Endothelial cell (in vitro differentiated cells): ENCODE measurements around the gene SHISAL2A. TPM values are rescaled to one million over a fixed set of nuclear protein-coding genes. Genes with fewer than 3 reads are reported as not detected.

Experiments
- DNase-seq: peaks from one replicate; pipeline ENCODE4 v3.0.0; 2021; ENCODE audit warnings: low spot score
- H3K27ac Mint-ChIP-seq: one replicate; pipeline ENCODE4 v1.8.0; 2021; ENCODE audit warnings: mixed read lengths, inconsistent platforms; ENCODE audit not compliant: unreplicated experiment
- H3K27me3 Mint-ChIP-seq: one replicate; pipeline ENCODE4 v1.8.0; 2021; ENCODE audit warnings: mild to moderate bottlenecking, moderate library complexity, mixed read lengths, inconsistent platforms; ENCODE audit not compliant: unreplicated experiment
- H3K36me3 Mint-ChIP-seq: one replicate; pipeline ENCODE4 v1.8.0; 2021; ENCODE audit warnings: mild to moderate bottlenecking, low read depth, mixed read lengths, inconsistent platforms; ENCODE audit not compliant: unreplicated experiment
- H3K4me1 Mint-ChIP-seq: one replicate; pipeline ENCODE4 v1.8.0; 2021; ENCODE audit warnings: mild to moderate bottlenecking, mixed read lengths, inconsistent platforms; ENCODE audit not compliant: unreplicated experiment
- H3K4me3 Mint-ChIP-seq: one replicate; pipeline ENCODE4 v1.8.0; 2021; ENCODE audit warnings: mild to moderate bottlenecking, mixed read lengths, inconsistent platforms; ENCODE audit not compliant: unreplicated experiment
- H3K9me3 Mint-ChIP-seq: one replicate; pipeline ENCODE4 v1.8.0; 2021; ENCODE audit warnings: mixed read lengths, inconsistent platforms; ENCODE audit not compliant: unreplicated experiment
- total RNA-seq: library from RNA; stranded (reverse); fragmentation: NEBNext Ultra II Directional; extraction: Animal tissue kit (Norgen Biotek cat#: 25700); gene quantifications from one replicate; pipeline ENCODE4 v1.2.1, GENCODE V29; 2021; ENCODE audit not compliant: unreplicated experiment
- TF ChIP-seq, protein P1 (sequence below): fragments of 200-600 bp; sonication (generic); IDR thresholded peaks from one replicate; pipeline ENCODE4 v1.5.0; 2021; ENCODE audit warnings: antibody characterized with exemption; ENCODE audit not compliant: unreplicated experiment

Gene SHISAL2A
- total RNA-seq, 1 donor from 2014 or later, result not detected

- Mint-ChIP-seq H3K9me3 (no peaks in the 10 kb centered on the region), H3K36me3 (peaks cover 24% of the 10 kb centered on the region), H3K4me3 (peak overlapping the region; percentile 89), H3K27me3 (peaks cover 3% of the 10 kb centered on the region), H3K27ac (no peak overlapping the region), H3K4me1 (peaks cover 37% of the 10 kb centered on the region)
- TF ChIP-seq, protein P1, sequence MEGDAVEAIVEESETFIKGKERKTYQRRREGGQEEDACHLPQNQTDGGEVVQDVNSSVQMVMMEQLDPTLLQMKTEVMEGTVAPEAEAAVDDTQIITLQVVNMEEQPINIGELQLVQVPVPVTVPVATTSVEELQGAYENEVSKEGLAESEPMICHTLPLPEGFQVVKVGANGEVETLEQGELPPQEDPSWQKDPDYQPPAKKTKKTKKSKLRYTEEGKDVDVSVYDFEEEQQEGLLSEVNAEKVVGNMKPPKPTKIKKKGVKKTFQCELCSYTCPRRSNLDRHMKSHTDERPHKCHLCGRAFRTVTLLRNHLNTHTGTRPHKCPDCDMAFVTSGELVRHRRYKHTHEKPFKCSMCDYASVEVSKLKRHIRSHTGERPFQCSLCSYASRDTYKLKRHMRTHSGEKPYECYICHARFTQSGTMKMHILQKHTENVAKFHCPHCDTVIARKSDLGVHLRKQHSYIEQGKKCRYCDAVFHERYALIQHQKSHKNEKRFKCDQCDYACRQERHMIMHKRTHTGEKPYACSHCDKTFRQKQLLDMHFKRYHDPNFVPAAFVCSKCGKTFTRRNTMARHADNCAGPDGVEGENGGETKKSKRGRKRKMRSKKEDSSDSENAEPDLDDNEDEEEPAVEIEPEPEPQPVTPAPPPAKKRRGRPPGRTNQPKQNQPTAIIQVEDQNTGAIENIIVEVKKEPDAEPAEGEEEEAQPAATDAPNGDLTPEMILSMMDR, result no peak
- no peak for DNase-seq
Measured at GRCh38 chr1:52602856-52603600, 29.9 kb upstream of the SHISAL2A start.

GRCh38 chr1:52603630-52604029, 29.3 kb upstream of the SHISAL2A start:
- Mint-ChIP-seq H3K4me1 (peaks cover 35% of the 10 kb centered on the region), H3K4me3 (peak overlapping the region; percentile 89), H3K27ac (no peak overlapping the region), H3K9me3 (no peaks in the 10 kb centered on the region), H3K27me3 (peaks cover 3% of the 10 kb centered on the region), H3K36me3 (peaks cover 25% of the 10 kb centered on the region)
- TF ChIP-seq, protein P1, result no peak
- no peak for DNase-seq

- Mint-ChIP-seq H3K36me3 (peaks cover 25% of the 10 kb centered on the region), H3K27ac (no peak overlapping the region), H3K9me3 (no peaks in the 10 kb centered on the region), H3K4me3 (peak overlapping the region; percentile 26), H3K4me1 (peaks cover 35% of the 10 kb centered on the region), H3K27me3 (no peaks in the 10 kb centered on the region)
- TF ChIP-seq, protein P1, result no peak
- no peak for DNase-seq
Measured at GRCh38 chr1:52604063-52604770, 28.8 kb upstream of the SHISAL2A start.

- H3K4me3 Mint-ChIP-seq, result peak overlapping the region; percentile 56
Measured at GRCh38 chr1:52613636-52614373, 19.2 kb upstream of the SHISAL2A start.

More at GRCh38 chr1:52613636-52614373, 19.2 kb upstream of the SHISAL2A start:
- Mint-ChIP-seq H3K27me3 (peaks cover 2% of the 10 kb centered on the region), H3K27ac (peak overlapping the region; percentile 79), H3K4me1 (peaks cover 16% of the 10 kb centered on the region), H3K9me3 (no peaks in the 10 kb centered on the region), H3K36me3 (no peaks in the 10 kb centered on the region)
- TF ChIP-seq, protein P1, result no peak
- no peak for DNase-seq
